ENCODE data around the gene GNB2. TPM values are rescaled to one million over a fixed set of nuclear protein-coding genes. Genes with fewer than 3 reads are reported as not detected.

Gene GNB2
- total RNA-seq, 1 donor from 2014 or later: 208 TPM

GRCh38 chr7:100682991-100683658, 9.6 kb downstream of the GNB2 start:
- Histone ChIP-seq H3K9me3 (no peaks in the 10 kb centered on the region), H3K4me1 (peaks cover 8% of the 10 kb centered on the region), H3K27ac (no peak overlapping the region), H3K36me3 (peaks cover 97% of the 10 kb centered on the region), H3K4me3 (no peak overlapping the region), H3K27me3 (no peaks in the 10 kb centered on the region)
- TF ChIP-seq CTCF (IDR thresholded peaks at IDR 0.05): no peak
- intact Hi-C loops (cut with DNase I): loop anchor here (10.0 kb wide), 3 partner anchors 68 to 208 kb away; partner anchors contain the start of genes MOSPD3 and TSC22D4
- ATAC-seq: no peak
- DNase-seq: no peak

- Histone ChIP-seq H3K27ac (no peak overlapping the region), H3K27me3 (no peaks in the 10 kb centered on the region), H3K9me3 (no peaks in the 10 kb centered on the region), H3K4me1 (peaks cover 8% of the 10 kb centered on the region), H3K36me3 (peaks cover 92% of the 10 kb centered on the region), H3K4me3 (no peak overlapping the region)
- TF ChIP-seq CTCF (IDR thresholded peaks at IDR 0.05): no peak
- DNase-seq (no peak), ATAC-seq (no peak)
- intact Hi-C loops (cut with DNase I): loop anchor here (10.0 kb wide), 3 partner anchors 69 to 209 kb away; partner anchors contain the start of genes MOSPD3 and TSC22D4
Measured at GRCh38 chr7:100683659-100684533, 10.4 kb downstream of the GNB2 start.

GRCh38 chr7:100684534-100685042, 11.0 kb downstream of the GNB2 start:
- H3K27me3 ChIP-seq: no peaks in the 10 kb centered on the region
- no peak for DNase-seq
- intact Hi-C loops (cut with DNase I): loop anchor here (10.0 kb wide), 3 partner anchors 70 to 210 kb away; partner anchors contain the start of genes MOSPD3 and TSC22D4

GRCh38 chr7:100685049-100685605, 11.6 kb downstream of the GNB2 start:
- H3K27ac ChIP-seq: no peak overlapping the region
- no peaks in the 10 kb centered on the region for H3K27me3 ChIP-seq
- no peaks in the 10 kb centered on the region for H3K9me3 ChIP-seq
- no peak overlapping the region for H3K4me3 ChIP-seq
- no peak for ATAC-seq
- DNase-seq: no peak
- peaks cover 80% of the 10 kb centered on the region for H3K36me3 ChIP-seq
- H3K4me1 ChIP-seq: no peaks in the 10 kb centered on the region
- no peak for TF ChIP-seq CTCF (IDR thresholded peaks at IDR 0.05)
- intact Hi-C loops (cut with DNase I): loop anchor here (10.0 kb wide), 3 partner anchors 70 to 210 kb away; partner anchors contain the start of genes MOSPD3 and TSC22D4

More at GRCh38 chr7:100684534-100685042, 11.0 kb downstream of the GNB2 start:
- Histone ChIP-seq H3K4me1 (peaks cover 3% of the 10 kb centered on the region), H3K4me3 (no peak overlapping the region), H3K36me3 (peaks cover 85% of the 10 kb centered on the region), H3K9me3 (no peaks in the 10 kb centered on the region), H3K27ac (no peak overlapping the region)
- no peak for ATAC-seq
- no peak for TF ChIP-seq CTCF (IDR thresholded peaks at IDR 0.05)

- no peak overlapping the region for H3K4me3 ChIP-seq
Measured at GRCh38 chr7:100685631-100686145, 12.1 kb downstream of the GNB2 start.

More at GRCh38 chr7:100685631-100686145, 12.1 kb downstream of the GNB2 start:
- no peak for ATAC-seq
- H3K27ac ChIP-seq: no peak overlapping the region
- no peaks in the 10 kb centered on the region for H3K27me3 ChIP-seq
- H3K4me1 ChIP-seq: no peaks in the 10 kb centered on the region
- DNase-seq: no peak
- intact Hi-C loops (cut with DNase I): loop anchor here (10.0 kb wide), 3 partner anchors 71 to 211 kb away; partner anchors contain the start of genes MOSPD3 and TSC22D4
- no peak for TF ChIP-seq CTCF (IDR thresholded peaks at IDR 0.05)
- peaks cover 77% of the 10 kb centered on the region for H3K36me3 ChIP-seq
- H3K9me3 ChIP-seq: no peaks in the 10 kb centered on the region
